Neural cell (in vitro differentiated cells): Measurements from ENCODE around the gene SBDS. TPM values are rescaled to one million over a fixed set of nuclear protein-coding genes. Genes with fewer than 3 reads are reported as not detected.

Source experiments
- H2AFZ ChIP-seq: fragments of 200-600, 300-800 bp; sonication (generic), shearing (Covaris generic); 2 replicates; pipeline ENCODE4 v1.6.0; 2014; ENCODE audit warnings: low read depth, mild to moderate bottlenecking, antibody characterized with exemption, low read length, moderate library complexity
- H3F3A ChIP-seq: fragments of 200-600 bp; shearing (Covaris generic); 2 replicates; pipeline ENCODE4 v1.6.1; 2016; ENCODE audit warnings: mild to moderate bottlenecking, moderate library complexity, mixed read lengths, antibody characterized with exemption, low read length; ENCODE audit not compliant: insufficient read depth, poor library complexity, severe bottlenecking
- H3K27ac ChIP-seq: fragments of 200-600, 300-800 bp; sonication (generic), shearing (Covaris generic); 2 replicates; pipeline ENCODE4 v1.5.1; 2014; ENCODE audit warnings: mild to moderate bottlenecking, low read length, moderate library complexity
- H3K27me3 ChIP-seq: fragments of 300-800, 200-600 bp; sonication (generic), shearing (Covaris generic); 2 replicates; pipeline ENCODE4 v1.6.0; 2014; ENCODE audit warnings: mild to moderate bottlenecking, low read depth, low read length, moderate library complexity; ENCODE audit not compliant: insufficient read depth
- H3K36me3 ChIP-seq: fragments of 300-800, 200-600 bp; sonication (generic), shearing (Covaris generic); 2 replicates; pipeline ENCODE4 v1.5.1; 2014; ENCODE audit warnings: mild to moderate bottlenecking, antibody characterized with exemption, low read length, moderate library complexity; ENCODE audit not compliant: insufficient read depth
- H3K4me2 ChIP-seq: fragments of 300-800, 200-600 bp; sonication (generic), shearing (Covaris generic); 2 replicates; pipeline ENCODE4 v1.6.0; 2014; ENCODE audit warnings: mild to moderate bottlenecking, low read length
- H3K4me3 ChIP-seq: fragments of 300-800, 200-600 bp; sonication (generic), shearing (Covaris generic); 2 replicates; pipeline ENCODE4 v1.5.1; 2014; ENCODE audit warnings: mild to moderate bottlenecking, low read length, moderate library complexity
- H3K79me2 ChIP-seq: fragments of 200-600 bp; shearing (Covaris generic); replicated peaks from 2 replicates; pipeline ENCODE4 v1.6.0; 2014; ENCODE audit warnings: mild to moderate bottlenecking, low read length, moderate library complexity; ENCODE audit not compliant: insufficient read depth
- H3K9ac ChIP-seq: fragments of 300-800, 200-600 bp; sonication (generic), shearing (Covaris generic); 2 replicates; pipeline ENCODE4 v1.6.1; 2016; ENCODE audit warnings: mild to moderate bottlenecking, low read length, mixed read lengths
- H3K9me2 ChIP-seq: fragments of 200-600 bp; shearing (Covaris generic); 2 replicates; pipeline ENCODE4 v1.6.1; 2016; ENCODE audit warnings: mild to moderate bottlenecking, low read length, mixed read lengths; ENCODE audit not compliant: insufficient read depth
- H3K9me3 ChIP-seq: fragments of 200-600, 300-800 bp; sonication (generic), shearing (Covaris generic); 2 replicates; pipeline ENCODE4 v1.6.1; 2016; ENCODE audit warnings: mild to moderate bottlenecking, mixed run types, low read length, moderate library complexity, mixed read lengths
- H4K20me1 ChIP-seq: fragments of 200-600 bp; shearing (Covaris generic); 2 replicates; pipeline ENCODE4 v1.6.1; 2016; ENCODE audit warnings: mild to moderate bottlenecking, mixed run types; ENCODE audit not compliant: insufficient read depth
- CTCF ChIP-seq: fragments of 450-650 bp; IDR thresholded peaks from 2 replicates; pipeline ENCODE4 v1.5.1; 2014; ENCODE audit warnings: antibody characterized with exemption, mild to moderate bottlenecking, moderate library complexity; ENCODE audit not compliant: poor library complexity, severe bottlenecking
- EP300 ChIP-seq: fragments of 450-650 bp; conservative IDR thresholded peaks from 2 replicates; pipeline ENCODE4 v1.6.1; 2014; ENCODE audit warnings: antibody characterized with exemption, mild to moderate bottlenecking, moderate library complexity; ENCODE audit not compliant: poor library complexity, severe bottlenecking
- EZH2 ChIP-seq: fragments of 200-600, 300-800 bp; shearing (Covaris generic), sonication (generic); IDR thresholded peaks from 2 replicates; pipeline ENCODE4 v1.6.1; 2014; ENCODE audit warnings: antibody characterized with exemption, low read length, borderline replicate concordance, mild to moderate bottlenecking; ENCODE audit not compliant: insufficient read depth, poor library complexity, severe bottlenecking
- MXI1 ChIP-seq: fragments of 450-650 bp; conservative IDR thresholded peaks from 2 replicates; pipeline ENCODE4 v1.6.1; 2014; ENCODE audit warnings: antibody characterized with exemption, mild to moderate bottlenecking; ENCODE audit not compliant: poor library complexity, severe bottlenecking
- POLR2AphosphoS5 ChIP-seq: IDR thresholded peaks from 2 replicates; pipeline ENCODE4 v1.6.1; 2012
- RAD21 ChIP-seq: fragments of 450-650 bp; conservative IDR thresholded peaks from 2 replicates; pipeline ENCODE4 v1.6.1; 2014; ENCODE audit warnings: antibody characterized with exemption, mild to moderate bottlenecking, moderate library complexity
- REST ChIP-seq: IDR thresholded peaks from 2 replicates; pipeline ENCODE4 v1.6.1; 2012; ENCODE audit warnings: borderline replicate concordance
- SMC3 ChIP-seq: fragments of 450-650 bp; conservative IDR thresholded peaks from 2 replicates; pipeline ENCODE4 v1.6.1; 2014; ENCODE audit warnings: antibody characterized with exemption, mild to moderate bottlenecking, moderate library complexity; ENCODE audit not compliant: poor library complexity
- TAF1 ChIP-seq: IDR thresholded peaks from 2 replicates; pipeline ENCODE4 v1.6.1; 2012; ENCODE audit warnings: low read depth
- polyA plus RNA-seq: library from polyadenylated mRNA; depleted of rRNA; stranded (reverse); fragments of >200 nt; gene quantifications from 2 replicates; pipeline ENCODE4 v1.2.3, GENCODE V29; 2014

Gene SBDS
- polyA plus RNA-seq, 1 donor from 2014 or later: 91.1 TPM

- Histone ChIP-seq H3K9ac (no peak overlapping the region), H2AFZ (no peak overlapping the region), H3K4me3 (no peak overlapping the region), H3K36me3 (peaks cover 4% of the 10 kb centered on the region), H3K27me3 (no peaks in the 10 kb centered on the region), H3K9me2 (no peaks in the 10 kb centered on the region), H4K20me1 (no peaks in the 10 kb centered on the region), H3K9me3 (no peaks in the 10 kb centered on the region), H3K79me2 (no peaks in the 10 kb centered on the region), H3K4me2 (no peak overlapping the region), H3F3A (no peaks in the 10 kb centered on the region), H3K27ac (no peak overlapping the region)
- TF ChIP-seq REST (no peak), EZH2 (no peak), TAF1 (no peak), RAD21 (no peak), POLR2AphosphoS5 (no peak), EP300 (no peak), MXI1 (no peak), SMC3 (no peak), CTCF (no peak)
Measured at GRCh38 chr7:66957595-66958290, 37.6 kb downstream of the SBDS start.

- Histone ChIP-seq H3K27me3 (no peaks in the 10 kb centered on the region), H3F3A (no peaks in the 10 kb centered on the region), H3K4me3 (no peak overlapping the region), H2AFZ (no peak overlapping the region), H3K27ac (no peak overlapping the region), H3K79me2 (no peaks in the 10 kb centered on the region), H3K36me3 (peaks cover 4% of the 10 kb centered on the region), H3K9ac (no peak overlapping the region), H3K4me2 (no peak overlapping the region), H4K20me1 (no peaks in the 10 kb centered on the region), H3K9me2 (no peaks in the 10 kb centered on the region), H3K9me3 (no peaks in the 10 kb centered on the region)
- TF ChIP-seq CTCF (no peak), REST (no peak), TAF1 (no peak), RAD21 (no peak), EP300 (no peak), EZH2 (no peak), POLR2AphosphoS5 (no peak), SMC3 (no peak), MXI1 (no peak)
Measured at GRCh38 chr7:66953044-66953427, 42.4 kb downstream of the SBDS start.
